K562 (cell line): ENCODE measurements around the gene CEACAM18. TPM values are rescaled to one million over a fixed set of nuclear protein-coding genes. Genes with fewer than 3 reads are reported as not detected.

Experiments used
- ARID1B ChIP-seq: fragments of 450-650 bp; IDR thresholded peaks from 2 replicates; pipeline ENCODE4 v1.6.1; 2016; ENCODE audit warnings: antibody characterized with exemption, mild to moderate bottlenecking, inconsistent platforms
- CREB3 ChIP-seq: fragments of 450-650 bp; conservative IDR thresholded peaks from 2 replicates; pipeline ENCODE4 v1.6.1; 2016; ENCODE audit warnings: missing genetic modification characterization, low read depth, mild to moderate bottlenecking, missing compliant biosample characterization, moderate library complexity
- CXXC5 ChIP-seq: fragments of 250-450 bp; sonication (Bioruptor Pico); IDR thresholded peaks from 2 replicates; pipeline ENCODE4 v1.8.0; 2022; ENCODE audit warnings: inconsistent platforms, mild to moderate bottlenecking, moderate library complexity
- HMG20B ChIP-seq: fragments of 250-450 bp; sonication (Bioruptor Pico); IDR thresholded peaks from 2 replicates; pipeline ENCODE4 v1.5.0; 2021; ENCODE audit warnings: mild to moderate bottlenecking
- KDM5B ChIP-seq: fragments of 200-600 bp; sonication (generic); IDR thresholded peaks from 2 replicates; pipeline ENCODE4 v1.6.1; 2012; ENCODE audit warnings: low read depth, mild to moderate bottlenecking, moderate library complexity, low read length, control low read depth, inconsistent platforms; ENCODE audit not compliant: insufficient replicate concordance
- MCM3 ChIP-seq: fragments of 450-650 bp; IDR thresholded peaks from 2 replicates; pipeline ENCODE4 v1.6.1; 2016
- MXD1 ChIP-seq: fragments of 250-450 bp; sonication (Bioruptor Pico); IDR thresholded peaks from 2 replicates; pipeline ENCODE4 v1.8.0; 2021; ENCODE audit warnings: borderline replicate concordance, mild to moderate bottlenecking, moderate library complexity; ENCODE audit not compliant: poor library complexity, severe bottlenecking
- NCOA4 ChIP-seq: fragments of 450-650 bp; IDR thresholded peaks from 2 replicates; pipeline ENCODE4 v1.6.1; 2018; ENCODE audit warnings: mild to moderate bottlenecking; ENCODE audit not compliant: partially characterized antibody
- RBFOX2 ChIP-seq: fragments of 200-400 bp; formaldehyde crosslinking; IDR thresholded peaks from 2 replicates; pipeline ENCODE4 v1.6.1; 2017; ENCODE audit warnings: low read depth, mild to moderate bottlenecking, low read length, moderate library complexity
- SRF ChIP-seq, 2 experiments: fragments of 250-450, 450-650 bp in 1 of 2; sonication (Bioruptor Pico) in 1 of 2; sonication (generic) in 1 of 2; formaldehyde crosslinking; IDR thresholded peaks; 2 replicates each; pipeline versions ENCODE4 v1.5.0 to v1.5.1; 2020 to 2022; ENCODE audit warnings: mild to moderate bottlenecking in 1 of 2, missing genetic modification reagents in 1 of 2
- UBTF ChIP-seq, 2 experiments: IDR thresholded peaks; 2 replicates each; pipeline ENCODE4 v1.6.1; 2012; ENCODE audit warnings: improper control_type of control experiment in 2 of 2, low read depth in 2 of 2, low read length in 2 of 2, borderline replicate concordance in 1 of 2
- ZC3H4 ChIP-seq: sonication (generic); formaldehyde crosslinking; IDR thresholded peaks from 2 replicates; pipeline ENCODE4 v1.9.0; 2021; ENCODE audit warnings: missing genetic modification reagents, borderline replicate concordance
- ZKSCAN1 ChIP-seq: fragments of 150-350 bp; IDR thresholded peaks from 2 replicates; pipeline ENCODE4 v1.6.1; 2016; ENCODE audit warnings: low read depth, low read length
- ZNF41 ChIP-seq: fragments of 250-450 bp; sonication (Bioruptor Pico); conservative IDR thresholded peaks from 2 replicates; pipeline ENCODE4 v1.4.0; 2020; ENCODE audit warnings: mild to moderate bottlenecking
- polyA plus RNA-seq, 8 experiments: library from polyadenylated mRNA; depleted of rRNA in 4 of 8; stranded (reverse) in 5 of 8; unstranded in 3 of 8; fragments of >200 nt; fragmentation: Nextera tagmentation in 2 of 8; fragmentation: Illumina TruSeq in 1 of 8; extraction: Ambion mirVana in 2 of 8; extraction: Trizol in 1 of 8; gene quantifications; 2 replicates each; pipeline versions ENCODE4 v1.2.1 to v1.2.3, GENCODE V29; 2011 to 2014; ENCODE audit warnings: inconsistent platforms in 1 of 8, missing spikeins in 1 of 8
- total RNA-seq, 7 experiments: library from RNA; depleted of rRNA in 6 of 7; stranded (reverse); fragments of >200 nt in 6 of 7; fragmentation: Illumina TruSeq in 2 of 7; extraction: Trizol in 2 of 7; gene quantifications; 2 replicates each; pipeline versions ENCODE4 v1.2.1 to v1.2.3, GENCODE V29; 2011 to 2021; ENCODE audit warnings: low replicate concordance in 1 of 7

The CEACAM18 gene
- total and polyA plus RNA-seq, 9 of the 15 experiments (the other 6 are each of a cell fraction or from before 2014, with no cell fraction given) = 0.08 to 0.24 (median 0.15) TPM; not detected in 3

GRCh38 chr19:51531349-51532315 is 53.3 kb downstream of the CEACAM18 start, which contains the start of gene SIGLEC6 (continued):
- 0 out of 2 replicates have a peak, but pooled peaks have one; percentile 26 for TF ChIP-seq RBFOX2
- no peak for TF ChIP-seq ZKSCAN1
- no peak for TF ChIP-seq KDM5B
- TF ChIP-seq ZNF41 (CRISPR knock-in tag) = 0 out of 2 replicates have a peak, but pooled peaks have one; percentile 13
- TF ChIP-seq CXXC5 (CRISPR knock-in tag) = peak; percentile 74
- TF ChIP-seq MXD1 = no peak
- no peak for TF ChIP-seq HMG20B (CRISPR knock-in tag)
- no peak for TF ChIP-seq ZC3H4 (CRISPR knock-in tag)
- TF ChIP-seq MCM3 = no peak
- no peak for TF ChIP-seq ARID1B
- TF ChIP-seq CREB3 (tag) = 0 out of 2 replicates have a peak, but pooled peaks have one; percentile 31
- TF ChIP-seq SRF (CRISPR knock-in tag; IDR thresholded peaks at IDR 0.05) = peak in 1 of 2 experiments; percentile 56; a peak in 1 of 4 replicates
- TF ChIP-seq UBTF (IDR thresholded peaks at IDR 0.05; ENCODE audit: borderline replicate concordance in 1 of 2, low read depth in 2 of 2, low read length in 2 of 2) = peak; percentile 73 to 99; a peak in 3 of 4 replicates
- TF ChIP-seq NCOA4 = no peak
